Gastroesophageal sphincter (tissue), 3 donors: ENCODE results near the gene MYH7.

ENCODE experiments used
- EP300 ChIP-seq: sonication (generic); formaldehyde crosslinking; IDR thresholded peaks from one replicate; pipeline ENCODE4 v1.6.1; 2017; ENCODE audit warnings: antibody characterized with exemption, mild to moderate bottlenecking
- POLR2AphosphoS5 ChIP-seq: sonication (generic); formaldehyde crosslinking; IDR thresholded peaks from one replicate; pipeline ENCODE4 v1.6.1; 2017; ENCODE audit warnings: antibody characterized with exemption
- TF ChIP-seq, protein P1 (sequence below), 4 experiments: fragments of 200-600 bp in 2 of 4; fragments of 450-650 bp in 2 of 4; sonication (generic) in 1 of 4; IDR thresholded peaks; one replicate each; pipeline ENCODE4 v1.5.1; 2017 to 2019; ENCODE audit warnings: antibody characterized with exemption in 4 of 4, mild to moderate bottlenecking in 2 of 4, moderate library complexity in 2 of 4

DNA sequence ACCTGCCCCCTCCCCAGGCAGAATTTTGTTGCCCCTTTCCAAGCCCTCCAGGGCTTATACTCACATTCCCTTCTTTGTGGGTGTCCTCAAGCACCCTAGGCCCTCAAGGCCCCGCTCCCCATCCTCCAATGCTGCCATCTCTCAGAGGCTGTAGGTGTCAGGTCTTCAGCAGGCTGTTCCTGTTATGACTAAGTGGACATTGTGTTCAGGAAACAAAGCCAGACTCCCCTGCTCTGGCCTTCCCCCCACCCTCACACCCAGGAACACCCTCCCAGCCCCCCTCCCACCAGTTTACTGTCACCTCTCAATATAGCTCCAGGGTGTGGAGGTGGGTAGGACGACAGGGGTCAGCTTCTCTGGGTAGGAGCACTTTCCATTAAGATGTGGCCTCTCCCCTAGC is 26.0 kb downstream of the MYH7 start:
- TF ChIP-seq, protein P1, sequence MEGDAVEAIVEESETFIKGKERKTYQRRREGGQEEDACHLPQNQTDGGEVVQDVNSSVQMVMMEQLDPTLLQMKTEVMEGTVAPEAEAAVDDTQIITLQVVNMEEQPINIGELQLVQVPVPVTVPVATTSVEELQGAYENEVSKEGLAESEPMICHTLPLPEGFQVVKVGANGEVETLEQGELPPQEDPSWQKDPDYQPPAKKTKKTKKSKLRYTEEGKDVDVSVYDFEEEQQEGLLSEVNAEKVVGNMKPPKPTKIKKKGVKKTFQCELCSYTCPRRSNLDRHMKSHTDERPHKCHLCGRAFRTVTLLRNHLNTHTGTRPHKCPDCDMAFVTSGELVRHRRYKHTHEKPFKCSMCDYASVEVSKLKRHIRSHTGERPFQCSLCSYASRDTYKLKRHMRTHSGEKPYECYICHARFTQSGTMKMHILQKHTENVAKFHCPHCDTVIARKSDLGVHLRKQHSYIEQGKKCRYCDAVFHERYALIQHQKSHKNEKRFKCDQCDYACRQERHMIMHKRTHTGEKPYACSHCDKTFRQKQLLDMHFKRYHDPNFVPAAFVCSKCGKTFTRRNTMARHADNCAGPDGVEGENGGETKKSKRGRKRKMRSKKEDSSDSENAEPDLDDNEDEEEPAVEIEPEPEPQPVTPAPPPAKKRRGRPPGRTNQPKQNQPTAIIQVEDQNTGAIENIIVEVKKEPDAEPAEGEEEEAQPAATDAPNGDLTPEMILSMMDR (IDR thresholded peaks at IDR 0.05): no peak
- TF ChIP-seq EP300: no peak
- no peak for TF ChIP-seq POLR2AphosphoS5
